HEK293 (cell line): ENCODE measurements around the gene TSSK3.

ENCODE experiments used
- CTCF ChIA-PET: fragments of 350-600 bp; formaldehyde crosslinking; extraction: SDS; loops from one replicate; lab custom pipeline; 2021; ENCODE audit warnings: antibody characterized with exemption; lab: Yijun Ruan, JAX
- POLR2A ChIA-PET: fragments of 300-600 bp; formaldehyde crosslinking; extraction: SDS; loops from one replicate; lab custom pipeline; 2020; ENCODE audit warnings: antibody characterized with exemption, inconsistent platforms; lab: Yijun Ruan, JAX
- H3K27ac ChIP-seq: fragments of 200-500 bp; sonication (Bioruptor generic); 2 replicates; pipeline ENCODE4 v1.5.1; 2014; ENCODE audit warnings: low read depth, low read length, control low read depth, inconsistent platforms; ENCODE audit errors: extremely low read depth
- H3K36me3 ChIP-seq, 2 experiments: fragments of 200-500 bp in 1 of 2; sonication (Bioruptor generic) in 1 of 2; 1 replicate in 1 of 2; 2 replicates in 1 of 2; pipeline ENCODE4 v1.5.1; 2014 to 2017; ENCODE audit warnings: inconsistent platforms in 2 of 2, low read length in 2 of 2; ENCODE audit not compliant: control insufficient read depth in 2 of 2, insufficient read depth in 1 of 2
- H3K4me1 ChIP-seq: fragments of 200-500 bp; sonication (Bioruptor generic); 2 replicates; pipeline ENCODE4 v1.5.1; 2014; ENCODE audit warnings: mild to moderate bottlenecking, low read length, inconsistent platforms; ENCODE audit not compliant: control insufficient read depth, insufficient read depth
- H3K4me3 ChIP-seq: 2 replicates; pipeline ENCODE4 v1.5.1; 2011; ENCODE audit warnings: low read depth, mild to moderate bottlenecking, control low read depth, low read length, moderate library complexity
- H3K9me3 ChIP-seq: fragments of 200-500 bp; sonication (Bioruptor generic); 2 replicates; pipeline ENCODE4 v1.5.1; 2014; ENCODE audit warnings: low read depth, low read length, inconsistent platforms; ENCODE audit not compliant: control insufficient read depth, insufficient read depth
- OSR2 ChIP-seq: fragments of 450-650 bp; formaldehyde crosslinking; IDR thresholded peaks from 2 replicates; pipeline ENCODE4 v1.5.1; 2016; ENCODE audit warnings: missing biosample characterization, missing genetic modification characterization
- REST ChIP-seq: fragments of 450-650 bp; formaldehyde crosslinking; IDR thresholded peaks from 2 replicates; pipeline ENCODE4 v1.5.1; 2016; ENCODE audit warnings: missing biosample characterization, missing genetic modification characterization
- ZBTB6 ChIP-seq: fragments of 450-650 bp; formaldehyde crosslinking; IDR thresholded peaks from 2 replicates; pipeline ENCODE4 v1.5.1; 2017; ENCODE audit warnings: missing biosample characterization, missing genetic modification characterization
- ZNF10 ChIP-seq: fragments of 450-650 bp; formaldehyde crosslinking; IDR thresholded peaks from 2 replicates; pipeline ENCODE4 v1.5.1; 2017; ENCODE audit warnings: missing biosample characterization, missing genetic modification characterization
- ZNF157 ChIP-seq: fragments of 450-650 bp; formaldehyde crosslinking; IDR thresholded peaks from 2 replicates; pipeline ENCODE4 v1.5.1; 2016; ENCODE audit warnings: missing biosample characterization, missing genetic modification characterization
- ZNF2 ChIP-seq: fragments of 450-650 bp; formaldehyde crosslinking; IDR thresholded peaks from 2 replicates; pipeline ENCODE4 v1.5.1; 2016; ENCODE audit warnings: missing biosample characterization, missing genetic modification characterization
- ZNF274 ChIP-seq, 2 experiments: fragments of 200-500 bp in 1 of 2; fragments of 450-650 bp in 1 of 2; sonication (Bioruptor generic) in 1 of 2; formaldehyde crosslinking in 1 of 2; IDR thresholded peaks; 2 replicates each; pipeline versions ENCODE4 v1.5.1 to v1.6.1; 2014 to 2016; ENCODE audit warnings: borderline replicate concordance in 1 of 2, inconsistent platforms in 1 of 2, low read length in 1 of 2, missing biosample characterization in 1 of 2, missing genetic modification characterization in 1 of 2
- ZNF280D ChIP-seq: fragments of 450-650 bp; formaldehyde crosslinking; IDR thresholded peaks from 2 replicates; pipeline ENCODE4 v1.5.1; 2016; ENCODE audit warnings: missing biosample characterization, missing genetic modification characterization
- ZNF350 ChIP-seq: fragments of 450-650 bp; formaldehyde crosslinking; IDR thresholded peaks from 2 replicates; pipeline ENCODE4 v1.5.0; 2017; ENCODE audit warnings: missing biosample characterization, mild to moderate bottlenecking, missing genetic modification characterization
- ZNF362 ChIP-seq: fragments of 450-650 bp; formaldehyde crosslinking; IDR thresholded peaks from 2 replicates; pipeline ENCODE4 v1.5.1; 2016; ENCODE audit warnings: missing biosample characterization, missing genetic modification characterization
- ZNF394 ChIP-seq: fragments of 450-650 bp; formaldehyde crosslinking; IDR thresholded peaks from 2 replicates; pipeline ENCODE4 v1.5.1; 2016; ENCODE audit warnings: missing biosample characterization, missing genetic modification characterization, mild to moderate bottlenecking, moderate library complexity, borderline replicate concordance
- ZNF426 ChIP-seq: fragments of 450-650 bp; formaldehyde crosslinking; IDR thresholded peaks from 2 replicates; pipeline ENCODE4 v1.5.1; 2017; ENCODE audit warnings: missing biosample characterization, missing genetic modification characterization, mild to moderate bottlenecking, inconsistent platforms, moderate library complexity
- ZNF549 ChIP-seq: fragments of 450-650 bp; IDR thresholded peaks from 2 replicates; pipeline ENCODE4 v1.5.1; 2018; ENCODE audit warnings: missing biosample characterization, missing genetic modification characterization, mild to moderate bottlenecking, inconsistent platforms, moderate library complexity
- ZNF600 ChIP-seq: fragments of 450-650 bp; formaldehyde crosslinking; IDR thresholded peaks from 2 replicates; pipeline ENCODE4 v1.5.1; 2016; ENCODE audit warnings: missing biosample characterization, missing genetic modification characterization
- TF ChIP-seq, protein P1 (sequence below): fragments of 450-650 bp; formaldehyde crosslinking; IDR thresholded peaks from 2 replicates; pipeline ENCODE4 v1.5.1; 2016; ENCODE audit warnings: missing biosample characterization, missing genetic modification characterization
- TF ChIP-seq, protein P2 (sequence below): fragments of 450-650 bp; formaldehyde crosslinking; IDR thresholded peaks from 2 replicates; pipeline ENCODE4 v1.5.1; 2016; ENCODE audit warnings: missing biosample characterization, missing genetic modification characterization, borderline replicate concordance

The TSSK3 gene

GRCh38 chr1:32358435-32358834 lies 3.9 kb upstream of the TSSK3 start:
- CTCF ChIA-PET: no interaction called here
- Histone ChIP-seq H3K36me3 (peaks cover 0 to 81% of the 10 kb centered on the region in 2 experiments; a peak in 2 of 3 replicates), H3K4me1 (no peaks in the 10 kb centered on the region), H3K27ac (no peak overlapping the region)
- TF ChIP-seq ZNF600 (peak; percentile 64), ZNF280D (tag by site-specific recombination) (no peak), ZNF394 (0 out of 2 replicates have a peak, but pooled peaks have one; percentile 11), ZNF10 (tag by site-specific recombination) (peak; percentile 30; the same call in 1 of the 2 replicates), ZNF2 (tag by site-specific recombination) (no peak), ZBTB6 (tag by site-specific recombination) (0 out of 2 replicates have a peak, but pooled peaks have one; percentile 7)
- TF ChIP-seq, all 188 proteins: peak for 4
- no peak overlapping the region for H3K4me3 ChIP-seq
- POLR2A ChIA-PET: interaction anchor here (1.5 to 1.8 kb wide), 2 partner anchors 22 to 36 kb away, joined by 5 to 6 read pairs; partner anchors contain the start of genes BSDC1 and MARCKSL1
- no peaks in the 10 kb centered on the region for H3K9me3 ChIP-seq

GRCh38 chr1:32361308-32361673 lies 1.0 kb upstream of the TSSK3 start:
- ChIA-PET POLR2A (interaction anchor here (1.1 kb wide), 1 partner anchor 29 kb away, joined by 3 read pairs; no protein-coding TSS in a partner anchor), CTCF (no interaction called here)
- H3K9me3 ChIP-seq: no peaks in the 10 kb centered on the region
- H3K4me3 ChIP-seq: no peak overlapping the region
- peaks cover 0 to 86% of the 10 kb centered on the region in 2 experiments; a peak in 2 of 3 replicates for H3K36me3 ChIP-seq
- H3K4me1 ChIP-seq: no peaks in the 10 kb centered on the region
- no peak overlapping the region for H3K27ac ChIP-seq
- TF ChIP-seq ZNF426 (tag by site-specific recombination): no peak
- no peak for TF ChIP-seq ZNF274 (IDR thresholded peaks at IDR 0.05; ENCODE audit: low read length)
- no peak for TF ChIP-seq ZNF274 (tag by site-specific recombination; IDR thresholded peaks at IDR 0.05; ENCODE audit: borderline replicate concordance)
- no peak for TF ChIP-seq ZNF350 (tag by site-specific recombination)
- TF ChIP-seq, protein P1, sequence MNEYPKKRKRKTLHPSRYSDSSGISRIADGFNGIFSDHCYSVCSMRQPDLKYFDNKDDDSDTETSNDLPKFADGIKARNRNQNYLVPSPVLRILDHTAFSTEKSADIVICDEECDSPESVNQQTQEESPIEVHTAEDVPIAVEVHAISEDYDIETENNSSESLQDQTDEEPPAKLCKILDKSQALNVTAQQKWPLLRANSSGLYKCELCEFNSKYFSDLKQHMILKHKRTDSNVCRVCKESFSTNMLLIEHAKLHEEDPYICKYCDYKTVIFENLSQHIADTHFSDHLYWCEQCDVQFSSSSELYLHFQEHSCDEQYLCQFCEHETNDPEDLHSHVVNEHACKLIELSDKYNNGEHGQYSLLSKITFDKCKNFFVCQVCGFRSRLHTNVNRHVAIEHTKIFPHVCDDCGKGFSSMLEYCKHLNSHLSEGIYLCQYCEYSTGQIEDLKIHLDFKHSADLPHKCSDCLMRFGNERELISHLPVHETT (tag by site-specific recombination): no peak
- no peak for TF ChIP-seq OSR2
- TF ChIP-seq REST: no peak
- no peak for TF ChIP-seq ZNF362 (tag by site-specific recombination)
- no peak for TF ChIP-seq ZNF157 (tag by site-specific recombination)
- no peak for TF ChIP-seq ZNF2 (tag by site-specific recombination)
- TF ChIP-seq, protein P2, sequence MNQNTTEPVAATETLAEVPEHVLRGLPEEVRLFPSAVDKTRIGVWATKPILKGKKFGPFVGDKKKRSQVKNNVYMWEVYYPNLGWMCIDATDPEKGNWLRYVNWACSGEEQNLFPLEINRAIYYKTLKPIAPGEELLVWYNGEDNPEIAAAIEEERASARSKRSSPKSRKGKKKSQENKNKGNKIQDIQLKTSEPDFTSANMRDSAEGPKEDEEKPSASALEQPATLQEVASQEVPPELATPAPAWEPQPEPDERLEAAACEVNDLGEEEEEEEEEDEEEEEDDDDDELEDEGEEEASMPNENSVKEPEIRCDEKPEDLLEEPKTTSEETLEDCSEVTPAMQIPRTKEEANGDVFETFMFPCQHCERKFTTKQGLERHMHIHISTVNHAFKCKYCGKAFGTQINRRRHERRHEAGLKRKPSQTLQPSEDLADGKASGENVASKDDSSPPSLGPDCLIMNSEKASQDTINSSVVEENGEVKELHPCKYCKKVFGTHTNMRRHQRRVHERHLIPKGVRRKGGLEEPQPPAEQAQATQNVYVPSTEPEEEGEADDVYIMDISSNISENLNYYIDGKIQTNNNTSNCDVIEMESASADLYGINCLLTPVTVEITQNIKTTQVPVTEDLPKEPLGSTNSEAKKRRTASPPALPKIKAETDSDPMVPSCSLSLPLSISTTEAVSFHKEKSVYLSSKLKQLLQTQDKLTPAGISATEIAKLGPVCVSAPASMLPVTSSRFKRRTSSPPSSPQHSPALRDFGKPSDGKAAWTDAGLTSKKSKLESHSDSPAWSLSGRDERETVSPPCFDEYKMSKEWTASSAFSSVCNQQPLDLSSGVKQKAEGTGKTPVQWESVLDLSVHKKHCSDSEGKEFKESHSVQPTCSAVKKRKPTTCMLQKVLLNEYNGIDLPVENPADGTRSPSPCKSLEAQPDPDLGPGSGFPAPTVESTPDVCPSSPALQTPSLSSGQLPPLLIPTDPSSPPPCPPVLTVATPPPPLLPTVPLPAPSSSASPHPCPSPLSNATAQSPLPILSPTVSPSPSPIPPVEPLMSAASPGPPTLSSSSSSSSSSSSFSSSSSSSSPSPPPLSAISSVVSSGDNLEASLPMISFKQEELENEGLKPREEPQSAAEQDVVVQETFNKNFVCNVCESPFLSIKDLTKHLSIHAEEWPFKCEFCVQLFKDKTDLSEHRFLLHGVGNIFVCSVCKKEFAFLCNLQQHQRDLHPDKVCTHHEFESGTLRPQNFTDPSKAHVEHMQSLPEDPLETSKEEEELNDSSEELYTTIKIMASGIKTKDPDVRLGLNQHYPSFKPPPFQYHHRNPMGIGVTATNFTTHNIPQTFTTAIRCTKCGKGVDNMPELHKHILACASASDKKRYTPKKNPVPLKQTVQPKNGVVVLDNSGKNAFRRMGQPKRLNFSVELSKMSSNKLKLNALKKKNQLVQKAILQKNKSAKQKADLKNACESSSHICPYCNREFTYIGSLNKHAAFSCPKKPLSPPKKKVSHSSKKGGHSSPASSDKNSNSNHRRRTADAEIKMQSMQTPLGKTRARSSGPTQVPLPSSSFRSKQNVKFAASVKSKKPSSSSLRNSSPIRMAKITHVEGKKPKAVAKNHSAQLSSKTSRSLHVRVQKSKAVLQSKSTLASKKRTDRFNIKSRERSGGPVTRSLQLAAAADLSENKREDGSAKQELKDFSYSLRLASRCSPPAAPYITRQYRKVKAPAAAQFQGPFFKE (tag by site-specific recombination): no peak
- no peak for TF ChIP-seq ZNF549 (tag by site-specific recombination)
